HG03571 (cell line): ENCODE measurements around the gene MICAL3.

Source experiments
- ATAC-seq: cut with Tn5 transposase; IDR thresholded peaks from one replicate; pipeline ENCODE4 v1.9.1; 2021; ENCODE audit not compliant: unreplicated experiment

MICAL3 gene

GRCh38 chr22:17847360-17848078 is 176.8 kb downstream of the MICAL3 start:
- no peak for ATAC-seq

- no peak for ATAC-seq
Observed at GRCh38 chr22:17846326-17846992, 177.9 kb downstream of the MICAL3 start.

- ATAC-seq, result no peak
Observed at GRCh38 chr22:17845790-17846189, 178.6 kb downstream of the MICAL3 start.

GRCh38 chr22:17845327-17845726 is 179.0 kb downstream of the MICAL3 start:
- ATAC-seq, result no peak

- ATAC-seq, result no peak
Observed at GRCh38 chr22:17844150-17844549, 180.2 kb downstream of the MICAL3 start.

GRCh38 chr22:17842386-17842785 is 182.0 kb downstream of the MICAL3 start:
- ATAC-seq, result no peak

- no peak for ATAC-seq
Observed at GRCh38 chr22:17841836-17842235, 182.5 kb downstream of the MICAL3 start.

- no peak for ATAC-seq
Observed at GRCh38 chr22:17838180-17838865, 186.0 kb downstream of the MICAL3 start.

GRCh38 chr22:17836992-17837742 is 187.2 kb downstream of the MICAL3 start:
- no peak for ATAC-seq

- no peak for ATAC-seq
Observed at GRCh38 chr22:17835256-17835655, 189.1 kb downstream of the MICAL3 start.

GRCh38 chr22:17833489-17833888 is 190.9 kb downstream of the MICAL3 start:
- no peak for ATAC-seq

- ATAC-seq, result no peak
Observed at GRCh38 chr22:17832665-17833064, 191.7 kb downstream of the MICAL3 start.

- no peak for ATAC-seq
Observed at GRCh38 chr22:17831501-17832251, 192.7 kb downstream of the MICAL3 start.

GRCh38 chr22:17830043-17830961 is 194.1 kb downstream of the MICAL3 start:
- ATAC-seq, result no peak

GRCh38 chr22:17829695-17830042 is 194.7 kb downstream of the MICAL3 start:
- no peak for ATAC-seq

GRCh38 chr22:17828502-17829080 is 195.8 kb downstream of the MICAL3 start:
- ATAC-seq, result no peak

- ATAC-seq, result no peak
Observed at GRCh38 chr22:17827466-17827865, 196.9 kb downstream of the MICAL3 start.

- ATAC-seq, result no peak
Observed at GRCh38 chr22:17825876-17826550, 198.3 kb downstream of the MICAL3 start.

- ATAC-seq, result no peak
Observed at GRCh38 chr22:17824457-17824856, 199.9 kb downstream of the MICAL3 start.
